Lung (tissue), 12 donors: Measurements from ENCODE around the gene HEY2. TPM values are rescaled to one million over a fixed set of nuclear protein-coding genes. Genes with fewer than 3 reads are reported as not detected.

ENCODE experiments used
- ATAC-seq: fragments of 200-7000 bp; cut with Tn5 transposase; one replicate; pipeline ENCODE4 v1.9.1; 2020; ENCODE audit warnings: moderate number of reproducible peaks; ENCODE audit not compliant: insufficient read depth, low FRiP score
- DNase-seq, 3 donors: peaks; one replicate each; pipeline ENCODE4 v3.0.0-alpha.2; 2013 to 2017
- H3K27ac ChIP-seq, 2 donors: one replicate each; pipeline ENCODE4 v1.5.1; 2013; ENCODE audit warnings: mild to moderate bottlenecking in 2 of 2, moderate library complexity in 2 of 2, control low read depth in 1 of 2, inconsistent platforms in 1 of 2, low read depth in 1 of 2, low read length in 1 of 2
- H3K27me3 ChIP-seq, 3 donors: one replicate each; pipeline ENCODE4 v1.5.1; 2013; ENCODE audit warnings: low read length in 2 of 3; ENCODE audit not compliant: control insufficient read depth in 3 of 3, insufficient read depth in 3 of 3
- H3K36me3 ChIP-seq, 4 donors: one replicate each; pipeline ENCODE4 v1.5.1; 2013; ENCODE audit warnings: low read length in 4 of 4, mild to moderate bottlenecking in 1 of 4, moderate library complexity in 1 of 4; ENCODE audit not compliant: control insufficient read depth in 4 of 4, insufficient read depth in 4 of 4
- H3K4me1 ChIP-seq, 5 donors: one replicate each; pipeline ENCODE4 v1.5.1; 2013; ENCODE audit warnings: low read length in 5 of 5, mild to moderate bottlenecking in 2 of 5, moderate library complexity in 1 of 5; ENCODE audit not compliant: control insufficient read depth in 5 of 5, insufficient read depth in 5 of 5
- H3K4me3 ChIP-seq: one replicate; pipeline ENCODE4 v1.5.1; 2013; ENCODE audit warnings: mild to moderate bottlenecking, control low read depth, moderate library complexity
- H3K9ac ChIP-seq, 2 donors: one replicate each; pipeline ENCODE4 v1.5.1; 2013; ENCODE audit warnings: low read length in 2 of 2, control low read depth in 1 of 2; ENCODE audit not compliant: insufficient read depth in 1 of 2
- H3K9me3 ChIP-seq, 4 donors: one replicate each; pipeline ENCODE4 v1.5.1; 2013; ENCODE audit warnings: low read length in 3 of 4, mild to moderate bottlenecking in 1 of 4, moderate library complexity in 1 of 4; ENCODE audit not compliant: control insufficient read depth in 4 of 4, insufficient read depth in 3 of 4
- WGBS, 2 donors: extraction: QIAGEN DNeasy Blood & Tissue Kit; methylation state at CpG; one replicate each; pipeline ENCODE4 v1.1.7; 2013; 5-methylcytosine and 5-hydroxymethylcytosine counted together
- polyA plus RNA-seq, 2 donors: library from polyadenylated mRNA; stranded (reverse); fragments of 200-250 nt; gene quantifications; one replicate each; pipeline ENCODE4 v1.2.1, GENCODE V29; 2013
- total RNA-seq, 2 donors: library from RNA; depleted of rRNA in 1 of 2; stranded (reverse); fragments of >200 nt in 1 of 2; gene quantifications; one replicate each; pipeline ENCODE4 v1.2.1, GENCODE V29; 2014 to 2021
- TF ChIP-seq, protein P1 (sequence below): IDR thresholded peaks from 2 replicates; pipeline ENCODE4 v1.5.1; 2012; ENCODE audit warnings: mild to moderate bottlenecking; ENCODE audit errors: control extremely low read depth, extremely low read depth
- donor health status: control.
- donor health status: control.
- donor health status: Bipolar disorder and iron deficiency.
- donor health status: healthy.
- donor health status: DM: yes; HTN: yes; CAD: no.

HEY2 gene
- total and polyA plus RNA-seq, 4 donors, result 1.0 to 5.2 (median 1.5) TPM

DNA sequence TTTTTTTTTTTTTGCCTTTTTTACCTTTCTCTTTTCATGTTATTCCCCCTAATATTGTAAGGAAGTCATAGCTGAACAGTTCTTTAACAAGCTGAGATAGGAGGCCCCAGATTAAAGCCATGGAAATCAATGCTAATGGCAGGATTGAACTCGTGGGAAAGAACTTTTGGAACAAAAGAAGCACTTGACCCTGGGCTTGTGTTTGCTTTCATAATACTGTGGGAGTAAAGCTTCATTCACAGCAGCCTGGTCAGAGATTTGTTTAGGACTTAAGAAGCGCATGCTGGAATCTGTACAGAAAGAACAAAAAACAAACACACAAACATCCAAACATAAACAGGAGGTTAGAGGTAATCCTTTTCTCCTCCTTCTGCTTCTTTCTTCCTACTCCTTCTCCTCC, 5.1 kb downstream of the HEY2 start:
- TF ChIP-seq, protein P1, sequence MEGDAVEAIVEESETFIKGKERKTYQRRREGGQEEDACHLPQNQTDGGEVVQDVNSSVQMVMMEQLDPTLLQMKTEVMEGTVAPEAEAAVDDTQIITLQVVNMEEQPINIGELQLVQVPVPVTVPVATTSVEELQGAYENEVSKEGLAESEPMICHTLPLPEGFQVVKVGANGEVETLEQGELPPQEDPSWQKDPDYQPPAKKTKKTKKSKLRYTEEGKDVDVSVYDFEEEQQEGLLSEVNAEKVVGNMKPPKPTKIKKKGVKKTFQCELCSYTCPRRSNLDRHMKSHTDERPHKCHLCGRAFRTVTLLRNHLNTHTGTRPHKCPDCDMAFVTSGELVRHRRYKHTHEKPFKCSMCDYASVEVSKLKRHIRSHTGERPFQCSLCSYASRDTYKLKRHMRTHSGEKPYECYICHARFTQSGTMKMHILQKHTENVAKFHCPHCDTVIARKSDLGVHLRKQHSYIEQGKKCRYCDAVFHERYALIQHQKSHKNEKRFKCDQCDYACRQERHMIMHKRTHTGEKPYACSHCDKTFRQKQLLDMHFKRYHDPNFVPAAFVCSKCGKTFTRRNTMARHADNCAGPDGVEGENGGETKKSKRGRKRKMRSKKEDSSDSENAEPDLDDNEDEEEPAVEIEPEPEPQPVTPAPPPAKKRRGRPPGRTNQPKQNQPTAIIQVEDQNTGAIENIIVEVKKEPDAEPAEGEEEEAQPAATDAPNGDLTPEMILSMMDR, result no peak
- no peak for ATAC-seq
- peaks cover 0 to 4% (median 0%) of the 10 kb centered on the region in 4 donors for H3K9me3 ChIP-seq
- no peak overlapping the region for H3K4me3 ChIP-seq
- H3K27ac ChIP-seq, result peak overlapping the region in 1 of 2 donors; percentile 66
- no peak overlapping the region for H3K9ac ChIP-seq
- 56 to 74% methylated on average over 2 of the region's 2 CpGs for WGBS, 2 donors
- no peak for DNase-seq
- peaks cover 0 to 13% (median 0%) of the 10 kb centered on the region in 4 donors for H3K36me3 ChIP-seq
- peaks cover 0 to 47% (median 39%) of the 10 kb centered on the region in 3 donors for H3K27me3 ChIP-seq
- H3K4me1 ChIP-seq, result peaks cover 0 to 11% (median 4%) of the 10 kb centered on the region in 5 donors

DNA sequence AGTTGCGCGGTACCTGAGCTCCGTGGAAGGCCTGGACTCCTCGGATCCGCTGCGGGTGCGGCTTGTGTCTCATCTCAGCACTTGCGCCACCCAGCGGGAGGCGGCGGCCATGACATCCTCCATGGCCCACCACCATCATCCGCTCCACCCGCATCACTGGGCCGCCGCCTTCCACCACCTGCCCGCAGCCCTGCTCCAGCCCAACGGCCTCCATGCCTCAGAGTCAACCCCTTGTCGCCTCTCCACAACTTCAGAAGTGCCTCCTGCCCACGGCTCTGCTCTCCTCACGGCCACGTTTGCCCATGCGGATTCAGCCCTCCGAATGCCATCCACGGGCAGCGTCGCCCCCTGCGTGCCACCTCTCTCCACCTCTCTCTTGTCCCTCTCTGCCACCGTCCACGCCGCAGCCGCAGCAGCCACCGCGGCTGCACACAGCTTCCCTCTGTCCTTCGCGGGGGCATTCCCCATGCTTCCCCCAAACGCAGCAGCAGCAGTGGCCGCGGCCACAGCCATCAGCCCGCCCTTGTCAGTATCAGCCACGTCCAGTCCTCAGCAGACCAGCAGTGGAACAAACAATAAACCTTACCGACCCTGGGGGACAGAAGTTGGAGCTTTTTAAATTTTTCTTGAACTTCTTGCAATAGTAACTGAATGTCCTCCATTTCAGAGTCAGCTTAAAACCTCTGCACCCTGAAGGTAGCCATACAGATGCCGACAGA, 9.9 kb downstream of the HEY2 start:
- H3K9me3 ChIP-seq, result peaks cover 0 to 4% (median 0%) of the 10 kb centered on the region in 4 donors
- no peak for ATAC-seq
- H3K27me3 ChIP-seq, result peaks cover 0 to 10% (median 6%) of the 10 kb centered on the region in 3 donors
- WGBS, 2 donors, result 88 to 93% methylated on average over 41 to 42 of the region's 42 CpGs
- H3K4me1 ChIP-seq, result peaks cover 0 to 18% (median 0%) of the 10 kb centered on the region in 5 donors
- DNase-seq, result no peak
- peak overlapping the region in 1 of 2 donors; percentile 66 for H3K27ac ChIP-seq
- TF ChIP-seq, protein P1, result no peak
- peaks cover 0 to 18% (median 0%) of the 10 kb centered on the region in 4 donors for H3K36me3 ChIP-seq
- no peak overlapping the region for H3K4me3 ChIP-seq
- no peak overlapping the region for H3K9ac ChIP-seq

DNA sequence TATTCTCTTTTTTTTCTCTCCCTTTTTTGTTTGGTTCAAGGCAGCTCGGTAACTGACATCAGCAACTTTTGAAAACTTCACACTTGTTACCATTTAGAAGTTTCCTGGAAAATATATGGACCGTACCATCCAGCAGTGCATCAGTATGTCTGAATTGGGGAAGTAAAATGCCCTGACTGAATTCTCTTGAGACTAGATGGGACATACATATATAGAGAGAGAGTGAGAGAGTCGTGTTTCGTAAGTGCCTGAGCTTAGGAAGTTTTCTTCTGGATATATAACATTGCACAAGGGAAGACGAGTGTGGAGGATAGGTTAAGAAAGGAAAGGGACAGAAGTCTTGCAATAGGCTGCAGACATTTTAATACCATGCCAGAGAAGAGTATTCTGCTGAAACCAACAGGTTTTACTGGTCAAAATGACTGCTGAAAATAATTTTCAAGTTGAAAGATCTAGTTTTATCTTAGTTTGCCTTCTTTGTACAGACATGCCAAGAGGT, 10.6 kb downstream of the HEY2 start:
- H3K4me3 ChIP-seq, result no peak overlapping the region
- peaks cover 0 to 16% (median 0%) of the 10 kb centered on the region in 4 donors for H3K36me3 ChIP-seq
- ATAC-seq (no peak), DNase-seq (no peak)
- TF ChIP-seq, protein P1, result no peak
- H3K9ac ChIP-seq, result no peak overlapping the region
- peak overlapping the region in 1 of 2 donors; percentile 42 for H3K27ac ChIP-seq
- 69 to 71% methylated on average over 5 of the region's 5 CpGs for WGBS, 2 donors
- peaks cover 0 to 7% (median 5%) of the 10 kb centered on the region in 3 donors for H3K27me3 ChIP-seq
- H3K4me1 ChIP-seq, result peaks cover 0 to 13% (median 0%) of the 10 kb centered on the region in 5 donors
- peaks cover 0 to 4% (median 0%) of the 10 kb centered on the region in 4 donors for H3K9me3 ChIP-seq
